Measurements from ENCODE around the gene ACE.

Gene ACE

GRCh38 chr17:63431939-63432804, 44.7 kb upstream of the ACE start (continued):
- TF ChIP-seq BCL6B (tag by site-specific recombination; IDR thresholded peaks at IDR 0.05) (no peak), ZNF529 (tag by site-specific recombination; IDR thresholded peaks at IDR 0.05; ENCODE audit: insufficient replicate concordance) (no peak), ZNF776 (tag by site-specific recombination; IDR thresholded peaks at IDR 0.05; ENCODE audit: borderline replicate concordance) (no peak), ZNF645 (tag by site-specific recombination; IDR thresholded peaks at IDR 0.05) (no peak), ZNF19 (tag by site-specific recombination; IDR thresholded peaks at IDR 0.05; ENCODE audit: low read depth) (no peak), ZNF2 (tag by site-specific recombination; IDR thresholded peaks at IDR 0.05) (no peak), ZNF366 (tag by site-specific recombination; conservative IDR thresholded peaks at IDR 0.05) (0 out of 2 replicates have a peak, but pooled peaks have one; percentile 10), SCRT2 (tag by site-specific recombination; IDR thresholded peaks at IDR 0.05) (peak; percentile 91), GLI2 (tag by site-specific recombination; IDR thresholded peaks at IDR 0.05; ENCODE audit: borderline replicate concordance, low read depth) (no peak), ZNF112 (tag by site-specific recombination; IDR thresholded peaks at IDR 0.05) (no peak), ZNF549 (tag by site-specific recombination; IDR thresholded peaks at IDR 0.05) (no peak), ZNF24 (tag by site-specific recombination; IDR thresholded peaks at IDR 0.05) (no peak), ZFP41 (tag by site-specific recombination; IDR thresholded peaks at IDR 0.05; ENCODE audit: borderline replicate concordance) (no peak), ZFP3 (tag by site-specific recombination; IDR thresholded peaks at IDR 0.05; ENCODE audit: low read depth) (no peak), ZNF433 (tag by site-specific recombination; IDR thresholded peaks at IDR 0.05; ENCODE audit: low read depth) (no peak), MZF1 (tag by site-specific recombination; IDR thresholded peaks at IDR 0.05; ENCODE audit: borderline replicate concordance) (no peak), ZBTB8A (tag by site-specific recombination; IDR thresholded peaks at IDR 0.05) (peak; percentile 16; the same call in 1 of the 2 replicates), SCRT1 (tag by site-specific recombination; IDR thresholded peaks at IDR 0.05; ENCODE audit: borderline replicate concordance) (peak; percentile 82), ATF2 (tag by site-specific recombination; IDR thresholded peaks at IDR 0.05; ENCODE audit: low read depth) (no peak), ZNF677 (tag by site-specific recombination; IDR thresholded peaks at IDR 0.05) (no peak), ZNF510 (tag by site-specific recombination; IDR thresholded peaks at IDR 0.05; ENCODE audit: insufficient replicate concordance) (no peak), ZNF837 (tag by site-specific recombination; IDR thresholded peaks at IDR 0.05) (no peak), REPIN1 (tag by site-specific recombination; IDR thresholded peaks at IDR 0.05; ENCODE audit: low read depth) (no peak), ZNF518A (tag by site-specific recombination; conservative IDR thresholded peaks at IDR 0.05; ENCODE audit: low read depth) (no peak), ZNF175 (tag by site-specific recombination; IDR thresholded peaks at IDR 0.05) (no peak), ZBTB11 (tag by site-specific recombination; conservative IDR thresholded peaks at IDR 0.05; ENCODE audit: low read depth) (0 out of 2 replicates have a peak, but pooled peaks have one; percentile 17)

Measured in HEK293 (cell line).